ENCODE data around the gene MTRF1.

DNA sequence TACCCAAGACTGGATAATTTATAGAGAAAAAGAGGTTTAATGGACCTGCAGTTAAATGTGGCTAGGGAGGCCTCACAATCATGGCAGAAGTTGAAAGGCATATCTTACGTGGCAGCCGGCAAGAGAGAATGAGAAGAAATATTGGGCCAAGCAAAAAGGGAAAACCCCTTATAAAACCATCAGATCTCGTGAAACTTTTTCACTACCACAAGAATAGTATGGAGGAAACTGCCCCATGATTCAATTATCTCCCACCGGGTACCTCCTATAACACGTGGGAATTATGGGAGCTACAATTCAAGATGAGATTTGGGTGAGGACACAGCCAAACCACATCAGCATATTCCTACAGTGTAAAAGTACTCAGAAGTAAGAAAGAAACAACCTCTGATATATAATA lies 64.3 kb downstream of the MTRF1 start:
- TF ChIP-seq JUND (IDR thresholded peaks at IDR 0.05; ENCODE audit: low read length) = no peak
- no peak for TF ChIP-seq POLR2A (IDR thresholded peaks at IDR 0.05; ENCODE audit: control extremely low read depth in 1 of 2, low read depth in 2 of 2, low read length in 2 of 2)
- TF ChIP-seq, protein P1, sequence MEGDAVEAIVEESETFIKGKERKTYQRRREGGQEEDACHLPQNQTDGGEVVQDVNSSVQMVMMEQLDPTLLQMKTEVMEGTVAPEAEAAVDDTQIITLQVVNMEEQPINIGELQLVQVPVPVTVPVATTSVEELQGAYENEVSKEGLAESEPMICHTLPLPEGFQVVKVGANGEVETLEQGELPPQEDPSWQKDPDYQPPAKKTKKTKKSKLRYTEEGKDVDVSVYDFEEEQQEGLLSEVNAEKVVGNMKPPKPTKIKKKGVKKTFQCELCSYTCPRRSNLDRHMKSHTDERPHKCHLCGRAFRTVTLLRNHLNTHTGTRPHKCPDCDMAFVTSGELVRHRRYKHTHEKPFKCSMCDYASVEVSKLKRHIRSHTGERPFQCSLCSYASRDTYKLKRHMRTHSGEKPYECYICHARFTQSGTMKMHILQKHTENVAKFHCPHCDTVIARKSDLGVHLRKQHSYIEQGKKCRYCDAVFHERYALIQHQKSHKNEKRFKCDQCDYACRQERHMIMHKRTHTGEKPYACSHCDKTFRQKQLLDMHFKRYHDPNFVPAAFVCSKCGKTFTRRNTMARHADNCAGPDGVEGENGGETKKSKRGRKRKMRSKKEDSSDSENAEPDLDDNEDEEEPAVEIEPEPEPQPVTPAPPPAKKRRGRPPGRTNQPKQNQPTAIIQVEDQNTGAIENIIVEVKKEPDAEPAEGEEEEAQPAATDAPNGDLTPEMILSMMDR (IDR thresholded peaks at IDR 0.05; ENCODE audit: control extremely low read depth in 1 of 3, insufficient read depth in 1 of 3, low read depth in 1 of 3, low read length in 3 of 3) = no peak

Measured in H1 (cell line).